Uterus (tissue), 2 donors: ENCODE data around the gene PCDHGB6.
"Not testable (repeated sequence)": the region's sequence is repeated elsewhere in the genome, so short reads cannot be mapped to it uniquely, and the experiment has no call there.

Experiments used
- POLR2A ChIP-seq, 2 donors: fragments of 450-650 bp; IDR thresholded peaks; one replicate each; pipeline ENCODE4 v1.6.1; 2016; ENCODE audit warnings: antibody characterized with exemption in 2 of 2, mild to moderate bottlenecking in 1 of 2, moderate library complexity in 1 of 2
- TF ChIP-seq, protein P1 (sequence below), 4 experiments: fragments of 200-600 bp in 2 of 4; fragments of 450-650 bp in 2 of 4; sonication (generic) in 2 of 4; IDR thresholded peaks; one replicate each; pipeline ENCODE4 v1.5.1; 2016 to 2019; ENCODE audit warnings: antibody characterized with exemption in 4 of 4, mild to moderate bottlenecking in 2 of 4, moderate library complexity in 1 of 4

DNA sequence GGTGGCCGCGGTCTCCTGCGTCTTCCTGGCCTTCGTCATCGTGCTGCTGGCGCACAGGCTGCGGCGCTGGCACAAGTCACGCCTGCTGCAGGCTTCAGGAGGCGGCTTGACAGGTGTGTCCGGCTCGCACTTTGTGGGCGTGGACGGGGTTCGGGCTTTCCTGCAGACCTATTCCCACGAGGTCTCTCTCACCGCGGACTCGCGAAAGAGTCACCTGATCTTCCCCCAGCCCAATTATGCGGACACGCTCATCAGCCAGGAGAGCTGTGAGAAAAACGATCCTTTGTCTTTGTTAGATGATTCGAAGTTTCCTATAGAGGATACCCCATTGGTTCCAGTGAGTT lies 7.4 kb downstream of the PCDHGB6 start:
- TF ChIP-seq, protein P1, sequence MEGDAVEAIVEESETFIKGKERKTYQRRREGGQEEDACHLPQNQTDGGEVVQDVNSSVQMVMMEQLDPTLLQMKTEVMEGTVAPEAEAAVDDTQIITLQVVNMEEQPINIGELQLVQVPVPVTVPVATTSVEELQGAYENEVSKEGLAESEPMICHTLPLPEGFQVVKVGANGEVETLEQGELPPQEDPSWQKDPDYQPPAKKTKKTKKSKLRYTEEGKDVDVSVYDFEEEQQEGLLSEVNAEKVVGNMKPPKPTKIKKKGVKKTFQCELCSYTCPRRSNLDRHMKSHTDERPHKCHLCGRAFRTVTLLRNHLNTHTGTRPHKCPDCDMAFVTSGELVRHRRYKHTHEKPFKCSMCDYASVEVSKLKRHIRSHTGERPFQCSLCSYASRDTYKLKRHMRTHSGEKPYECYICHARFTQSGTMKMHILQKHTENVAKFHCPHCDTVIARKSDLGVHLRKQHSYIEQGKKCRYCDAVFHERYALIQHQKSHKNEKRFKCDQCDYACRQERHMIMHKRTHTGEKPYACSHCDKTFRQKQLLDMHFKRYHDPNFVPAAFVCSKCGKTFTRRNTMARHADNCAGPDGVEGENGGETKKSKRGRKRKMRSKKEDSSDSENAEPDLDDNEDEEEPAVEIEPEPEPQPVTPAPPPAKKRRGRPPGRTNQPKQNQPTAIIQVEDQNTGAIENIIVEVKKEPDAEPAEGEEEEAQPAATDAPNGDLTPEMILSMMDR (IDR thresholded peaks at IDR 0.05): not testable (repeated sequence)
- TF ChIP-seq POLR2A (IDR thresholded peaks at IDR 0.05): not testable (repeated sequence)
